Mammary epithelial cell (primary cell): ENCODE measurements around the gene FAM83C.

Experiments used
- EZH2 ChIP-seq: IDR thresholded peaks from 2 replicates; pipeline ENCODE4 v1.6.1; 2012; ENCODE audit warnings: low read length, inconsistent platforms, borderline replicate concordance
- TF ChIP-seq, protein P1 (sequence below), 2 donors: IDR thresholded peaks in 1 of 2; conservative IDR thresholded peaks in 1 of 2; 2 replicates each; pipeline ENCODE4 v1.5.1; 2011 to 2012; ENCODE audit warnings: inconsistent platforms in 2 of 2, low read length in 2 of 2, mild to moderate bottlenecking in 2 of 2, control low read depth in 1 of 2, low read depth in 1 of 2; ENCODE audit not compliant: insufficient read depth in 1 of 2; ENCODE audit errors: extremely low read depth in 1 of 2

GRCh38 chr20:35296101-35296554, 3.9 kb upstream of the FAM83C start:
- TF ChIP-seq, protein P1, sequence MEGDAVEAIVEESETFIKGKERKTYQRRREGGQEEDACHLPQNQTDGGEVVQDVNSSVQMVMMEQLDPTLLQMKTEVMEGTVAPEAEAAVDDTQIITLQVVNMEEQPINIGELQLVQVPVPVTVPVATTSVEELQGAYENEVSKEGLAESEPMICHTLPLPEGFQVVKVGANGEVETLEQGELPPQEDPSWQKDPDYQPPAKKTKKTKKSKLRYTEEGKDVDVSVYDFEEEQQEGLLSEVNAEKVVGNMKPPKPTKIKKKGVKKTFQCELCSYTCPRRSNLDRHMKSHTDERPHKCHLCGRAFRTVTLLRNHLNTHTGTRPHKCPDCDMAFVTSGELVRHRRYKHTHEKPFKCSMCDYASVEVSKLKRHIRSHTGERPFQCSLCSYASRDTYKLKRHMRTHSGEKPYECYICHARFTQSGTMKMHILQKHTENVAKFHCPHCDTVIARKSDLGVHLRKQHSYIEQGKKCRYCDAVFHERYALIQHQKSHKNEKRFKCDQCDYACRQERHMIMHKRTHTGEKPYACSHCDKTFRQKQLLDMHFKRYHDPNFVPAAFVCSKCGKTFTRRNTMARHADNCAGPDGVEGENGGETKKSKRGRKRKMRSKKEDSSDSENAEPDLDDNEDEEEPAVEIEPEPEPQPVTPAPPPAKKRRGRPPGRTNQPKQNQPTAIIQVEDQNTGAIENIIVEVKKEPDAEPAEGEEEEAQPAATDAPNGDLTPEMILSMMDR (conservative IDR thresholded peaks at IDR 0.05 in 1 of 2, IDR thresholded peaks at IDR 0.05 in 1 of 2; ENCODE audit: extremely low read depth in 1 of 2, insufficient read depth in 1 of 2, low read depth in 1 of 2, low read length in 2 of 2) = no peak
- TF ChIP-seq EZH2 = no peak
